T-helper 17 cell (primary cell): Measurements from ENCODE around the gene YEATS4. TPM values are rescaled to one million over a fixed set of nuclear protein-coding genes. Genes with fewer than 3 reads are reported as not detected.

Experiments
- ATAC-seq: fragments of 150-1000 bp; cut with Tn5 transposase; 2 replicates; pipeline ENCODE4 v1.10.0; 2021; ENCODE audit warnings: mild to moderate bottlenecking, moderate library complexity
- DNase-seq, 3 donors: peaks; one replicate each; pipeline versions ENCODE4 v3.0.0 to v3.0.0-alpha.2; 2020 to 2021
- H3K9me3 ChIP-seq: one replicate; pipeline ENCODE4 v1.7.0; 2013; ENCODE audit warnings: low read length, mild to moderate bottlenecking; ENCODE audit not compliant: control insufficient read depth, poor library complexity, severe bottlenecking
- H3K27ac Mint-ChIP-seq: one replicate; pipeline ENCODE4 v1.8.0; 2022; ENCODE audit warnings: mild to moderate bottlenecking, moderate library complexity, mixed read lengths
- H3K27me3 Mint-ChIP-seq: one replicate; pipeline ENCODE4 v1.8.0; 2022; ENCODE audit warnings: mixed read lengths
- H3K36me3 Mint-ChIP-seq: one replicate; pipeline ENCODE4 v1.8.0; 2022; ENCODE audit warnings: low read depth, mixed read lengths
- H3K4me1 Mint-ChIP-seq: one replicate; pipeline ENCODE4 v1.8.0; 2022; ENCODE audit warnings: mild to moderate bottlenecking, mixed read lengths
- H3K4me3 Mint-ChIP-seq: one replicate; pipeline ENCODE4 v1.8.0; 2022; ENCODE audit warnings: mild to moderate bottlenecking, moderate library complexity, mixed read lengths
- total RNA-seq, 4 donors: library from RNA in 2 of 4; stranded (reverse) in 2 of 4; gene quantifications; one replicate each; pipeline ENCODE4 v1.2.3 and lab custom pipeline; 2022 to 2026

Gene YEATS4
- total RNA-seq, 2 donors from 2014 or later = 34.0 to 36.7 TPM

DNA sequence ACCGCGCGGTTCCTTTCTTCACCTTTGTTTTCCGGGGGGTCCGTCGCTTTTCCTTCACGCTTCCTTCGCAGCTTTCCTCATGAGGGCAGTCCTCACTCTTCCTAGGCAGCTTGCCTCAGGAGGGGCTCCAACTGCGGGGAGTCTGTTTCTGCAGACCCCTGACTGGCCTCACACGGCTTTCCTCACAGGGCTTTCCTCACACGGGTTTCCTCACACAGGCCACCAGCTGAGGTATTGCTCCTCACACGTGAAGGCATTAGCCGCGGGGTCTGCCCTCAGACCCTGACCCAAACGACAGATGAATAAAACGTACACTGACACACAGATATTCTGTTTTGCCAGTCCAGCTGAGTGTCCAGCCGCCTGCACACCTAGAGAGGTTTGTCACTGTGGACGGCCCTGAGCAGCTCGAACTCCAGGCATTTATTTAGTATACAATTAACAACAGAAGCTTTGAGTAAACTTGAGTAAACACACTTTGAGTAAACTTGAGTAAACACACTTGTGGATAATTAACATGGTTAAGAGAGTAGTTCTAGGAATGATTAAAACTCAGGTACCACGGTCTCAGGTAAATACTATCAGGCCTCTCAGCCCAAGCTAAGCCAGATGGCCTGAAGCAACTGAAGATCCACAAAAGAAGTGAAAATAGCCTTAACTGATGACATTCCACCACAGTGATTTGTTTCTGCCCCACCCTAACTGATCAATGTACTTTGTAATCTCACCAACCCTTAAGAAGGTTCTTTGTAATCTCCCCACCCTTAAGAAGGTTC, 27.4 kb upstream of the YEATS4 start:
- H3K27ac Mint-ChIP-seq = peak overlapping the region; percentile 97
- H3K36me3 Mint-ChIP-seq = no peaks in the 10 kb centered on the region
- DNase-seq (no peak), ATAC-seq (no peak)
- no peaks in the 10 kb centered on the region for H3K9me3 ChIP-seq
- peaks cover 6% of the 10 kb centered on the region for H3K27me3 Mint-ChIP-seq
- peaks cover 33% of the 10 kb centered on the region for H3K4me1 Mint-ChIP-seq
- peak overlapping the region; percentile 91 for H3K4me3 Mint-ChIP-seq

DNA sequence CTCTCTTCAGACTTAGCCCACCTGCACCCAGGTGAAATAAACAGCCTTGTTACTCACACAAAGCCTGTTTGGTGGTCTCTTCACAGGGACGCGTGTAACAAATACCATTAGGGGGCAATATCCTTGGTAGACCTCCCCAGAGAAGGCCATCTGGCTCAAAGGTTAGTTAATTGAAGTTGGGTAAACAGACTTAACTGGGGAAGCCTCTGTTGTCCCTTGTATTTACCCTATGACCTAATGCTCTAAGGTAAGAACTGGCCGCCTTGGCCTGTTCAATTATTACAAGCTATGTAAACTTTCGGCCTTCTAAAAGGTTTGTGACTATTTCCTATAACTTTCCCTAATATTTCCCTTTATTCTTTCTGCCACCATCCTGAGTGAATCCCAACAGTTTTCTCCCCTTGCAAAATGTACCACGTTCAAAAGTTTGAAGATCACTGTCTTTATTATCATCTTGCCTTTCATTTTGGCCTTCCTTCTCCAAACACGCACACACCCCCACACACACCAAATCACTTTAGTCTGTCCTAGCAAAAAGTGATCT, 26.7 kb upstream of the YEATS4 start:
- Mint-ChIP-seq H3K4me1 (peaks cover 33% of the 10 kb centered on the region), H3K27ac (peak overlapping the region; percentile 97), H3K4me3 (peak overlapping the region; percentile 64), H3K27me3 (peaks cover 10% of the 10 kb centered on the region), H3K36me3 (no peaks in the 10 kb centered on the region)
- ATAC-seq (no peak), DNase-seq (no peak)
- H3K9me3 ChIP-seq = no peaks in the 10 kb centered on the region

- no peaks in the 10 kb centered on the region for H3K9me3 ChIP-seq
- Mint-ChIP-seq H3K4me1 (peaks cover 30% of the 10 kb centered on the region), H3K36me3 (no peaks in the 10 kb centered on the region), H3K27ac (peak overlapping the region; percentile 81), H3K4me3 (no peak overlapping the region), H3K27me3 (peaks cover 10% of the 10 kb centered on the region)
- ATAC-seq (no peak), DNase-seq (no peak)
These were observed 25.4 kb upstream of the YEATS4 start for GRCh38 chr12:69334158-69334557.

DNA sequence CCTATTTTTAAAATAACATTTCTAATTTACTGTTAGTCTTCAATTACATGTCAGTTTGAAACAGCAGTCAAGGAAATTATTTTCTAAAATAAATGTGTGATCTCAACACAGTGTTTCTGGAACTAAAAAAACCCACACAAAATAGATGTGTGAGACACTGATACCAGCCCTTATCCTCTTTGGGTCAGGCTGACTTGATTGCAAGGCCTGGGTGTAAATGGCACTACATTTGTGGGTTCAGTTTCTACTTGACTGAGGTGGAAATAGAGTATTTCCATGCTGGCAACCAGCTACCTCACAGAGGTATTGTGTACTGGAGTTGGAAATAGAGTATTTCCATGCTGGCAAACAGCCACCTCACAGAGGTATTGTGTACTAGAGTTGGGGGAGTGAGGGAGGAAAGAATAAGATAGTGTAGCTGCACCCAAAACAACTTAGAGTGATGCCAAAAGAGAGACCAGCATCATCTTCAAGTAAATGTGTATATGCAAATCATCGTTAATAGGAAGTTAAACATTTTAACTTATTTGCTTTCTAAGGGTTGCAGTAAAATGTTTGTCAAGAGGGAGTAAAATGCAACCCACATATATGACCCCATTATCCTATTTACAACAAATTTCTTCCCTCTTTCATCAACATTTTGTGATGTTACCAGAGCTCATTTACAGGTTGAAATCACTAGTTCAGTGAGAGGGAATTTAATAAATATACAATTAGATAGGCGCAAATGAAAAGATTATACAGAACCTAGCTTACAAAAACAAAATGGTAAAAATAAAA, 22.0 kb upstream of the YEATS4 start:
- no peak overlapping the region for H3K27ac Mint-ChIP-seq
- DNase-seq = no peak
- no peak overlapping the region for H3K4me3 Mint-ChIP-seq

GRCh38 chr12:69338120-69338859, 21.3 kb upstream of the YEATS4 start:
- Mint-ChIP-seq H3K27me3 (peaks cover 32% of the 10 kb centered on the region), H3K36me3 (peaks cover 3% of the 10 kb centered on the region), H3K4me1 (peaks cover 10% of the 10 kb centered on the region), H3K4me3 (no peak overlapping the region), H3K27ac (no peak overlapping the region)
- H3K9me3 ChIP-seq = no peaks in the 10 kb centered on the region
- DNase-seq (no peak), ATAC-seq (no peak)

More for the DNA sequence above, 22.0 kb upstream of the YEATS4 start:
- Mint-ChIP-seq H3K36me3 (peaks cover 2% of the 10 kb centered on the region), H3K4me1 (peaks cover 15% of the 10 kb centered on the region), H3K27me3 (peaks cover 27% of the 10 kb centered on the region)
- ATAC-seq = no peak
- no peaks in the 10 kb centered on the region for H3K9me3 ChIP-seq

GRCh38 chr12:69338936-69339335, 20.6 kb upstream of the YEATS4 start:
- no peak for ATAC-seq
- Mint-ChIP-seq H3K27ac (no peak overlapping the region), H3K4me3 (no peak overlapping the region), H3K36me3 (peaks cover 4% of the 10 kb centered on the region), H3K4me1 (peaks cover 10% of the 10 kb centered on the region), H3K27me3 (peaks cover 38% of the 10 kb centered on the region)
- DNase-seq = no peak
- no peaks in the 10 kb centered on the region for H3K9me3 ChIP-seq

DNA sequence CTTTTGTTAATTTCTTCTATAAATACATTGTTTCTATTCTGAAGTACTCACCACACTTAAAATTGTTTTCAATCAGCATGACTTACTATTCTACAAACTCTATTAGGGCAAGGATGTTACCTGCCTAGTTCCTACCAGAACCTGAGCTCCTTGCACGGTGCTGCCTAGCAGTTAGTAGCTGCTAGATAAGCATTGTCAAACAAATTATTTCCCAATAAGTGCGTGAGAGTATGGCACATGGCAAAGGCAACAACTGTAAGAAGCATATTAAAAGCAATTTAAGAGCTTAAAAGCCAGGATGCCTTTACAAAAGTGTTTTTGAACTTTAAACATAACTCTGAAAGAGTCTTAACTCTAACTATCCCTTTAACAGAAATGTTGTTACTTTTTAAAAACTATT, 19.5 kb upstream of the YEATS4 start:
- Mint-ChIP-seq H3K4me1 (peaks cover 4% of the 10 kb centered on the region), H3K4me3 (no peak overlapping the region), H3K27ac (no peak overlapping the region), H3K27me3 (peaks cover 43% of the 10 kb centered on the region), H3K36me3 (peaks cover 4% of the 10 kb centered on the region)
- DNase-seq (no peak), ATAC-seq (no peak)
- no peaks in the 10 kb centered on the region for H3K9me3 ChIP-seq

GRCh38 chr12:69341328-69341727, 18.2 kb upstream of the YEATS4 start:
- Mint-ChIP-seq H3K36me3 (peaks cover 4% of the 10 kb centered on the region), H3K27ac (no peak overlapping the region), H3K4me3 (no peak overlapping the region), H3K4me1 (peaks cover 3% of the 10 kb centered on the region), H3K27me3 (peaks cover 43% of the 10 kb centered on the region)
- DNase-seq (no peak), ATAC-seq (no peak)
- H3K9me3 ChIP-seq = no peaks in the 10 kb centered on the region

GRCh38 chr12:69342421-69342820, 17.1 kb upstream of the YEATS4 start:
- no peak overlapping the region for H3K4me3 Mint-ChIP-seq
- no peaks in the 10 kb centered on the region for H3K4me1 Mint-ChIP-seq
- no peak overlapping the region for H3K27ac Mint-ChIP-seq
- H3K27me3 Mint-ChIP-seq = peaks cover 35% of the 10 kb centered on the region
- peaks cover 4% of the 10 kb centered on the region for H3K36me3 Mint-ChIP-seq
- ATAC-seq (no peak), DNase-seq (no peak)
- no peaks in the 10 kb centered on the region for H3K9me3 ChIP-seq

GRCh38 chr12:69343357-69343756, 16.2 kb upstream of the YEATS4 start:
- Mint-ChIP-seq H3K27ac (no peak overlapping the region), H3K36me3 (peaks cover 4% of the 10 kb centered on the region), H3K27me3 (peaks cover 34% of the 10 kb centered on the region), H3K4me1 (peaks cover 3% of the 10 kb centered on the region), H3K4me3 (no peak overlapping the region)
- DNase-seq (no peak), ATAC-seq (no peak)
- H3K9me3 ChIP-seq = no peaks in the 10 kb centered on the region

DNA sequence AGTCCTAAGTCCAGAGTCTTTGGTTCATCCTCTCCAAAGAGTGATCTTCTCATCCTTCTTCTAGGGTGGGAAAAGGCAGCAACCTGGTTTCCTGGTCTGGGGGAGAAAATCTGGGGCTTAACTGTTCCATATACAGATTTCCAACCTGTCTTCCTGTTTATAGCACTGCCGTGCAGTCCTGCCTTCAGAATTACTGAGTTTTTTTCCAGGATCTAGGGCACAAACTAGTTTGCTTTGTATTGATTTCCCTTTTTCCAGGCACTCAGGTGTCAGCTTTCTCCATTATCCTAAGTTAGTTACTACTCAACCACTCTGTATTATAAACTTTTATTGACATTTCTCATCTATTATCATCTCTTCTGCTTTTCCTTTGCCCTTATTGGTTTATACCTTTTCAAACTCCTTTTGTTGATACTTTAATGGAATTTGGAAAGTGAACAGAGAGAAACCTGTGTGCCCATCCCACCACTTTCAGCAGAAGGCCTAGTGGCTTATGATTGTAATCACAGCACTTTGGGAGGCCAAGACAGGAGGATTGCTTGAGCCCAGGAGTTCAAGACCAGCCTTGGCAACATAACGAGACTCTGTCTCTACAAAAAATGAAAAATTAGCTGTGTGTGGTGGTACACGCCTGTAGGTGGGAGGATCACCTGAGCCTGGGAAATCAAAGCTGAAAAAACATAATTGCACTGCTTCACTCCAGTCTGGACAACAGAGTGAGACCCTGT, 15.5 kb upstream of the YEATS4 start:
- no peaks in the 10 kb centered on the region for H3K9me3 ChIP-seq
- ATAC-seq = no peak
- peaks cover 34% of the 10 kb centered on the region for H3K27me3 Mint-ChIP-seq
- no peak overlapping the region for H3K27ac Mint-ChIP-seq
- H3K4me3 Mint-ChIP-seq = no peak overlapping the region
- H3K4me1 Mint-ChIP-seq = peaks cover 4% of the 10 kb centered on the region
- peaks cover 4% of the 10 kb centered on the region for H3K36me3 Mint-ChIP-seq
- DNase-seq = no peak

- peaks cover 2% of the 10 kb centered on the region for H3K36me3 Mint-ChIP-seq
- H3K4me3 Mint-ChIP-seq = no peak overlapping the region
- no peak for DNase-seq
- no peak for ATAC-seq
- no peak overlapping the region for H3K27ac Mint-ChIP-seq
- H3K27me3 Mint-ChIP-seq = peaks cover 34% of the 10 kb centered on the region
- no peaks in the 10 kb centered on the region for H3K9me3 ChIP-seq
- H3K4me1 Mint-ChIP-seq = peaks cover 4% of the 10 kb centered on the region
These were observed 14.5 kb upstream of the YEATS4 start for GRCh38 chr12:69345077-69345476.
